Measurements from ENCODE around the gene FSD1.
"Not testable (repeated sequence)": the region's sequence is repeated elsewhere in the genome, so short reads cannot be mapped to it uniquely, and the experiment has no call there.

Gene FSD1

DNA sequence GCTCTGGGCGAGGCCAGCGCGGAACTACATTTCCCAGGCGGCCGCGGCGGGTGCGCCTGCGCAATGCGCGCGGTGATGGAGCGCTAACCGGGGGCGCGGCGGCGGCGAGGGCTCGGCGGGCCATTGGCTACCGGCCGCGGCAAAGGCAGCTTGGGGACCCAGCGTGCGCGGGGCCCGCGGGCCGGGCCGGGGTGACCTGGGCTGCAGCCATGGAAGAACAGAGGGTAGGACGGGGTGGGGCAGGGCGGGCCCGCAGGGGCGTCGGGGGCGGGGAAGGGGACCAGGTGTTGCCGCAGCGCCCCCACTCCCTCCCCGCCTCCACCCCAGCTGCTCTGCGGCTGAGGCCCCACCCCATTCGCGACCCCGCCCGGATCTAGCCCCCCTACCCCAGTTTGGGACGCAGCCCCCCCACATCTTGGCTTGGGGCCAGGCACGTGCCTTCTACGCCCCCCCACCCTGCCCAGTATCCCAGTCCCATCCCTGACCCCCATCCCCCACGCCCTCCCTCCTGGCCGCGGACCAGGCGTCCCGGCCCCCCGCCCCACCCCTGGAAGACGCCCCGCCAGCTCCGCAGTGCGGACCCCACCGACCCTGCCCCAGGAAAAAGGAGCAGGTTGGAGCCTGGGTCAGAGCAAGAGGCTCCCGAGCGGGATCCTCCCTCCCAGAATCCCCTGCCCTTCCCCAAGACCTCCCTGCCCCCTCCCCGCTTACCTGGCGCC lies at the start of gene FSD1:
Gene FSD1, plus strand, starts transcription at position 61 of the 719 bp plus-strand sequence. Its CDS starts 149 bp downstream, at position 210.
- DNase-seq: peak; percentile 43 to 52

GRCh38 chr19:4256563-4256962 lies 47.8 kb upstream of the FSD1 start:
- DNase-seq: no peak

GRCh38 chr19:4257025-4257424 lies 47.4 kb upstream of the FSD1 start:
- no peak for DNase-seq

GRCh38 chr19:4258181-4258580 lies 46.2 kb upstream of the FSD1 start:
- DNase-seq: no peak

GRCh38 chr19:4260613-4261191 lies 43.7 kb upstream of the FSD1 start:
- DNase-seq: no peak

DNA sequence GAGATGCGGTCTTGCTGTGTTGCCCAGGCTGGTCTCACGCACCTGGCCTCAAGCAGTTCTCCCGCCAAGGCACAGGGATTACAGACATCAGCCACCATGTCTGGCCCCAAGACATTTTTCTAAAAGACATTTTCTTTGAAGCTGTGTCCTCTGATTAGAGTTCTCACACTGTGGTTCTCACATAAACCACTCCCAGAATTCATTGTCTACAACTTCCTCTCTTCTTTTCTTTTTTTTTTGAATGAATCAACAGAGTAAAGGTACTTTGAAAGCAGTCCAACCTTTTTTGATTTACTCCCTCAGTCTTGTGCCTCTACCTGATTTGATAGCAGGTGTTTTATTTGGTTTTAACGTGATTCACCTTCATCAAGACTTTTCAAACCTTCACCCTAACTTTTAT lies 39.6 kb upstream of the FSD1 start:
- no peak for DNase-seq

GRCh38 chr19:4266253-4267000 lies 38.0 kb upstream of the FSD1 start:
- no peak for DNase-seq

GRCh38 chr19:4267101-4267900 lies 37.1 kb upstream of the FSD1 start:
- peak; percentile 49 to 66 for DNase-seq

DNA sequence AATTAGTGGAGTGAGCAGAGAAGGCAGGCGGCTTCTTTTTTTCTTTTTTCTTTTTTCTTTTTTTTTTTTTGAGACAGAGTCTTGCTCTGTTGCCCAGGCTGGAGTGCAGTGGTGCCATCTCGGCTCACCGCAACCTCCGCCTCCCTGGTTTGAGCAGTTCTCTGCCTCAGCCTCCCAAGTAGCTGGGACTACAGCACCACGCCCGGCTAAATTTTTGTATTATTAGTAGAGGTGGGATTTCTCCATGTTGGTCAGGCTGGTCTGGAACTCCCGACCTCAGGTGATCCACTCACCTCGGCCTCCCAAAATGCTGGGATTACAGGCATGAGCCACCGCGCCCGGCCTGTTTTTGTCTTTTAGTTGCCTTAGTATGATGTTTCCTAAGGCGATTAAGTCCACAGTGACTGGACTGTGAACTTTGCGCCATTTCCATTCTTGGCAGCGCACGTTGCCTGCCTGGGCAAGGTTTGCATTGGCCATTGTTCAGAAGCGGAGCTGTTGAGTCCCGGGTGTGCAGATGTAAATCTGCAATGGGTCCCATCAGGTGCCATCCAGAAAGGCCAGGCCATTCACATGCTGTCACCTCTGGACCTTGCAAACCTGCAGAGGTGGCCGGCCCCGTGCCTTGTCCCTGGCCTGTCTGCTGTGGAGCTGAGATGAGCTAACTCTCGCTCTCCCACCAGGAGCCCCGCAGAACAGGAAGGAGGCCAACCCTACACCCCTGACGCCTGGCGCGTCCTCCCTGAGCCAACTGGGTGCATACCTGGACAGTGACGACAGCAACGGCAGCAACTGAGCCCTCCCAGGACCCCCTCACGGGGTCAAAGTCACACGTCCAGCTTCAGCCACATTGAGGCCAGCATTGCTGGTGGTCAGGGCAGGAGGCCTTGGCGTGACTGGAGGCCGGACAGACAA lies 36.2 kb upstream of the FSD1 start:
- DNase-seq: no peak

GRCh38 chr19:4268816-4269430 lies 35.5 kb upstream of the FSD1 start:
- no peak for DNase-seq

DNA sequence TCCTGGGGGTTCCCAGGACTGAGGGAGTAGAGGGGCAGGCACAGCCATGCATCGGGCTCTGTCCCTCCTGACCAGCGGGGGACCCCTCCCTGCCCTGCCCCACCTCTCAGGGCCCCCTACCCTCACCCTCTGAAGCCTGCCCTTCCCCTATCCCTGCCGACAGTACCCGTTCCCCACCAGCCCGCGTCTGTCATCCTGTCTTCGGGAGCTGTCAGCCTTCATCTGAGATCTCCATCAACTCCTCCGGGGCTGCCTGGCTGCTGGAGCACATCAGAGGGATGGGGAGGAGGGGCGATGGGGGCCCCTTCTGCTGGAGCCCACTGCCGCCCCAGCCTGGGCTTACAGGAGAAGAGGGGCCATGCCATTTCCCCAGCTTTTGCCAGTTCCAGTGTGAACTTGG lies 31.5 kb upstream of the FSD1 start:
- no peak for DNase-seq

DNA sequence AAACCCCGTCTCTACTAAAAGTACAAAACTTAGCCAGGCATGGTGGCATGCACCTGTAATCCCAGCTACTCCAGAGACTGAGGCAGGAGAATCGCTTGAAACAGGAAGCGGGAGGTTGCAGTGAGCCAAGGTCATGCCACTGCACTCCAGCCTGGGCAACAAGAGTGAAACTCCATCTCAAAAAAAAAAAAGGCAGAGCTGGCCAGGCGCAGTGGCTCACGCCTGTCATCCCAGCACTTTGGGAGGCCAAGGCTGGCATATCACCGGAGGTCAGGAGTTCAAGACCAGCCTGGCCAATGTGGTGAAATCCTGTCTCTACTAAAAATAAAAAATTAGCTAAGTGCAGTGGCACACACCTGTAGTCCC lies 30.1 kb upstream of the FSD1 start:
- DNase-seq: not testable (repeated sequence)

DNA sequence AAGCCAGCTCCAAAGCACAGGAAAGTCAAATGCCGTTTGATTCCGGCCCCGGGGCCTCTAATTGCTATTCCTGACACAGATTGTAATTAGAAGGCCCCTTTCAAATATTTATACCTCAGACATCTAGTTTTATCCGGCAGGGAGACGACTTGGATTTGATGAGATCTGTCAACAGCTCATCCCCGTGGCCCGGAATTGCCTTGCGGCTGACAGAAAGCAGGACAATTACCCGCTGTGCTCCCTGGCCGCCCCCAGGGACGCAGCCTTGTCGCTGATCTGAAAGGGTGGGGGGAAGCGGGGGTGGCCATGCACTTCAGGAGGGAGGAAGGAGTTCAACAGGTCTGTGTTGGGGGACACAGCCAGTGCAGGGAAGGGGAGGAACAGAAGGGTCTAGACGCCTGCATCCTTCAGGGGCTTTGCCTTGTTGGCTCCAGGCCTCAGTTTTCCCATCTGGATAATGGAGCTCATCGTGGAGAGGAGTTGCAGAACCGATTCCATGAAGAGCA lies 27.2 kb upstream of the FSD1 start:
- no peak for DNase-seq

DNA sequence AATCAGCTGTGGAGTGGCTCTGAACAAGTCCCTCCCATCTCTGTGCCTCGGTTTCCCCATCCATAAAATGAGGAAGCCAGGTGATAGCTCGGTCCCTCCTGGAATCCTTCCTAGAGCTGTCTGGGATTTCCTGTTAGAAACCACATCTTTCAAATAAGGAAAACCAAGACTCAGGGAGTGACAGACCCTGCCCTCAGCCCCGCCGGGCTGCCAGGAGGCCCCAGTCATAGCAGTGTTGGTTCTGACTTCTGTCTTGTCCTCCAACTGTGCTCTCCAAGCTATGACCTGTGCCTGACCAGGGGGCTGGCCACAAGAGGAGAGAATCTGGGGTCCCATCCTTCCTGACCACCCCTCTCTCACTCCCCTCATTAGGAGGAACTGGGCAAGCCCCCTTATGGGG lies 26.4 kb upstream of the FSD1 start:
- no peak for DNase-seq

DNA sequence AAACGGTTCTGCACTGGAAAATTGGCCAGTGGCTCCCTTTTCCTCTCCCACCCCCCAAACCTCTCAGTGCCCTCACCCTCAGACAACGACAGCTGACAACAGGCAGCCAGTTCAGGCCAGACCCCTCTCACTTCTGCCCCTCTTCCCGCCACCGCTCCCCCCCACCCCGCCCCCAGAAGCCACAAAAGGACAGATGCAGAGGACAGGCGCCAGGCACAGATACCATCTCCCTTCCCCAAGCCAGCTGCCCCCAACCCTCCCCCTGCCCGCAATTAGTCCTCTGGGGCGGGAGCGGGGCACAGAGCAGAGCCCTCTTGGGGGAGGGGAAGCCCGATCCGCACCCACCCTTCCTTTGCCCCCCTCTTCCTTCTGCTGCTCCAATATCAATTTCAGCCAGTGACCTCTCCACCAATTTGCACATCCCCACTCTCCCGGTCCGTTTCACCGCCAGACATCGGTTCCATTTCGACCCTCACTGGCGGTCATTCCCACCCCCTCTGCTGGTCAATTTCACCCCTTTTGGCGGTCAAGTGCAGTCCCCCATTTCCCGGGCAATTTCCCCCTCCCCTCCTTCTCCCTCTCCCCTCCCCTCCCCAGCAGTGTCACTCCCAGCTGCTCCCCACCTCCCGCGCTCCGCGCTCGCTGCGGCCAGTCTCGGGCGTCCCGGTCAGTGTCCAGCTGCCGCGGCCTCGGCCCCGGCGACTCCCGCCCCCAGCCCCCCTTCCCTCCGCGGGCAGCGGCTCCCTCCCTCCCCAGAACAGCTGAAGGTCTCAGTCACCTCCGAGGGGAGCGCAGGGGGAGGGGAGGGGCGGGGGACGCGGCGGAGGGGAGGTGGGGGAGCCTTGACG lies 25.8 kb upstream of the FSD1 start, which contains the start of gene SHD:
Gene SHD, plus strand, starts transcription at position 848 of the 848 bp plus-strand sequence. CDS start 798 bp downstream, outside the sequence.
- no peak for DNase-seq

- no peak for DNase-seq
Observed at GRCh38 chr19:4279267-4279529, 25.2 kb upstream of the FSD1 start.

DNA sequence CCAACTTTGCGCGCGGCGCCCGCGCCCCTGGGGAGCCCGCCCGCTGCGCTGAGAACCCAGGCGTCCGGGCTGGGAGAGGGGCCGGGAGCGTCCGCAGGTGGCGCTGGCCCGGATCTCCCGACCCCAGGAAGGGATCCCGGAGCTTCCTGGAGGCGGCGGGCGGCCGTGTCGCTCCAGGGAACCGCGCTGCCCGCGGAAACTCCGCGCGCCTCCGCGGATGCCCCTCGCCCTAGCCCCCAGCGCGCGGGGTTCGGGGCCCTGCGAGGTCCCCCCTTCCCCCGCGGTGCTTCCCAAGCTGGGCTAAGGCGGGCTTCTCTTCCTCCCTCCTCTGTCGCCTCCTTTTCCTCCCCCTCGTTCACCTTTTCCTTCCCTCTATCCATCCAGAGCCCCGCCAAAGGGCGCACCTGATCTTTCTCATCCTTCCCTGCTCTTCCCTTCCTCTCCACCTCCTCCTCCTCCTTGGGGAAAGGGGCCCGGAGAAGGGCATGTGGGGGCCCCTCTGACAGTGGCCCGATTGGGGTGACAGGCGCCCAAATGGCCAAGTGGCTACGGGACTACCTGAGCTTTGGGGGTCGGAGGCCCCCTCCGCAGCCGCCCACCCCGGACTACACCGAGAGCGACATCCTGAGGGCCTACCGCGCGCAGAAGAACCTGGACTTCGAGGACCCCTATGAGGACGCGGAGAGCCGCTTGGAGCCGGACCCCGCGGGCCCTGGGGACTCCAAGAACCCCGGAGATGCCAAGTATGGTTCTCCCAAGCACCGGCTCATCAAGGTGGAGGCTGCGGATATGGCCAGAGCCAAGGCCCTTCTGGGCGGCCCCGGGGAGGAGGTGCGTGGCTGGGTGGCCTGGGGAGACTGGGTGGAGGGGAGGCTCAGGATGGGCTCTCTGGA lies 24.6 kb upstream of the FSD1 start:
- DNase-seq: no peak

- DNase-seq: no peak
Observed at GRCh38 chr19:4284176-4284958, 20.0 kb upstream of the FSD1 start.

GRCh38 chr19:4284974-4285373 lies 19.4 kb upstream of the FSD1 start:
- DNase-seq: no peak
